Measurements from ENCODE around the gene RAB35. TPM values are rescaled to one million over a fixed set of nuclear protein-coding genes. Genes with fewer than 3 reads are reported as not detected.

Gene RAB35
- total and polyA plus RNA-seq, 4 donors, result 22.1 to 51.8 (median 37.1) TPM

- Histone ChIP-seq H3K4me3 (no peak overlapping the region), H3K36me3 (ENCODE audit: control insufficient read depth in 4 of 4, insufficient read depth in 4 of 4, low read length in 4 of 4) (peaks cover 3 to 47% (median 7%) of the 10 kb centered on the region in 4 donors), H3K9me3 (ENCODE audit: control insufficient read depth in 4 of 4, insufficient read depth in 3 of 4, low read length in 3 of 4) (no peaks in the 10 kb centered on the region), H3K27ac (ENCODE audit: low read depth in 1 of 2, low read length in 1 of 2) (no peak overlapping the region), H3K9ac (ENCODE audit: insufficient read depth in 1 of 2, low read length in 2 of 2) (no peak overlapping the region), H3K27me3 (ENCODE audit: control insufficient read depth in 3 of 3, insufficient read depth in 3 of 3, low read length in 2 of 3) (peaks cover 0 to 2% (median 0%) of the 10 kb centered on the region in 3 donors), H3K4me1 (ENCODE audit: control insufficient read depth in 5 of 5, insufficient read depth in 5 of 5, low read length in 5 of 5) (peaks cover 0 to 20% (median 1%) of the 10 kb centered on the region in 5 donors)
- no peak for TF ChIP-seq CTCF (IDR thresholded peaks at IDR 0.05; ENCODE audit: control extremely low read depth, extremely low read depth)
- WGBS, 2 donors, result 89 to 93% methylated on average over 1 of the region's 1 CpG
- ATAC-seq (ENCODE audit: insufficient read depth, low FRiP score), result no peak
- no peak for DNase-seq
Observed at GRCh38 chr12:120106151-120106550, 10.4 kb downstream of the RAB35 start.

GRCh38 chr12:120103371-120103770 is 13.2 kb downstream of the RAB35 start:
- Histone ChIP-seq H3K4me1 (ENCODE audit: control insufficient read depth in 5 of 5, insufficient read depth in 5 of 5, low read length in 5 of 5) (peaks cover 0 to 15% (median 6%) of the 10 kb centered on the region in 5 donors), H3K4me3 (no peak overlapping the region), H3K9me3 (ENCODE audit: control insufficient read depth in 4 of 4, insufficient read depth in 3 of 4, low read length in 3 of 4) (no peaks in the 10 kb centered on the region), H3K27me3 (ENCODE audit: control insufficient read depth in 3 of 3, insufficient read depth in 3 of 3, low read length in 2 of 3) (peaks cover 0 to 2% (median 0%) of the 10 kb centered on the region in 3 donors), H3K36me3 (ENCODE audit: control insufficient read depth in 4 of 4, insufficient read depth in 4 of 4, low read length in 4 of 4) (peaks cover 6 to 70% (median 13%) of the 10 kb centered on the region in 4 donors), H3K9ac (ENCODE audit: insufficient read depth in 1 of 2, low read length in 2 of 2) (no peak overlapping the region), H3K27ac (ENCODE audit: low read depth in 1 of 2, low read length in 1 of 2) (no peak overlapping the region)
- no peak for TF ChIP-seq CTCF (IDR thresholded peaks at IDR 0.05; ENCODE audit: control extremely low read depth, extremely low read depth)
- ATAC-seq (ENCODE audit: insufficient read depth, low FRiP score), result no peak
- DNase-seq, result no peak
- WGBS, 2 donors, result 95 to 96% methylated on average over 13 of the region's 13 CpGs

- no peak overlapping the region for H3K27ac ChIP-seq (ENCODE audit: low read depth in 1 of 2, low read length in 1 of 2)
- H3K9ac ChIP-seq (ENCODE audit: insufficient read depth in 1 of 2, low read length in 2 of 2), result no peak overlapping the region
- peaks cover 0 to 2% (median 0%) of the 10 kb centered on the region in 3 donors for H3K27me3 ChIP-seq (ENCODE audit: control insufficient read depth in 3 of 3, insufficient read depth in 3 of 3, low read length in 2 of 3)
- ATAC-seq (ENCODE audit: insufficient read depth, low FRiP score), result no peak
- H3K9me3 ChIP-seq (ENCODE audit: control insufficient read depth in 4 of 4, insufficient read depth in 3 of 4, low read length in 3 of 4), result no peaks in the 10 kb centered on the region
- no peak for TF ChIP-seq CTCF (IDR thresholded peaks at IDR 0.05; ENCODE audit: control extremely low read depth, extremely low read depth)
- peaks cover 0 to 15% (median 6%) of the 10 kb centered on the region in 5 donors for H3K4me1 ChIP-seq (ENCODE audit: control insufficient read depth in 5 of 5, insufficient read depth in 5 of 5, low read length in 5 of 5)
- no peak overlapping the region for H3K4me3 ChIP-seq
- 92 to 96% methylated on average over 11 of the region's 11 CpGs for WGBS, 2 donors
- no peak for DNase-seq
- H3K36me3 ChIP-seq (ENCODE audit: control insufficient read depth in 4 of 4, insufficient read depth in 4 of 4, low read length in 4 of 4), result peaks cover 6 to 71% (median 17%) of the 10 kb centered on the region in 4 donors
Observed at GRCh38 chr12:120103044-120103338, 13.6 kb downstream of the RAB35 start.

Data from lung (tissue), 12 donors.